ENCODE measurements around the gene PRDX3.

The PRDX3 gene

GRCh38 chr10:119178372-119179119 lies at the start of gene PRDX3:
Gene PRDX3, minus strand, starts transcription at chr10:119178812. Its CDS starts 22 bp downstream, at chr10:119178790.
- peak within 1 kb of the TSS; percentile 98 for H3K27ac Mint-ChIP-seq

GRCh38 chr10:119227825-119228224 lies 49.2 kb upstream of the PRDX3 start:
- Mint-ChIP-seq H3K27ac (no peak overlapping the region), H3K9me3 (peaks cover 28% of the 10 kb centered on the region), H3K27me3 (ENCODE audit: low read depth) (no peaks in the 10 kb centered on the region), H3K4me1 (ENCODE audit: low read depth) (peaks cover 25% of the 10 kb centered on the region), H3K4me3 (no peak overlapping the region), H3K36me3 (ENCODE audit: low read depth) (peaks cover 31% of the 10 kb centered on the region)
- DNase-seq (ENCODE audit: low spot score), result no peak

More at GRCh38 chr10:119178372-119179119, at the start of gene PRDX3:
- Mint-ChIP-seq H3K27me3 (ENCODE audit: low read depth) (no peaks in the 10 kb centered on the region), H3K4me3 (peak within 1 kb of the TSS; percentile 93), H3K36me3 (ENCODE audit: low read depth) (peaks cover 25% of the 10 kb centered on the region), H3K4me1 (ENCODE audit: low read depth) (peaks cover 28% of the 10 kb centered on the region), H3K9me3 (no peaks in the 10 kb centered on the region)
- peak; percentile 91 for DNase-seq (ENCODE audit: low spot score)

GRCh38 chr10:119225083-119225658 lies 46.6 kb upstream of the PRDX3 start:
- no peaks in the 10 kb centered on the region for H3K27me3 Mint-ChIP-seq (ENCODE audit: low read depth)
- peaks cover 11% of the 10 kb centered on the region for H3K36me3 Mint-ChIP-seq (ENCODE audit: low read depth)
- DNase-seq (ENCODE audit: low spot score), result no peak
- no peak overlapping the region for H3K4me3 Mint-ChIP-seq
- peaks cover 9% of the 10 kb centered on the region for H3K9me3 Mint-ChIP-seq
- H3K27ac Mint-ChIP-seq, result no peak overlapping the region
- H3K4me1 Mint-ChIP-seq (ENCODE audit: low read depth), result peaks cover 20% of the 10 kb centered on the region

- no peaks in the 10 kb centered on the region for H3K9me3 Mint-ChIP-seq
- no peak overlapping the region for H3K27ac Mint-ChIP-seq
- H3K27me3 Mint-ChIP-seq (ENCODE audit: low read depth), result no peaks in the 10 kb centered on the region
- no peak overlapping the region for H3K4me3 Mint-ChIP-seq
- no peaks in the 10 kb centered on the region for H3K36me3 Mint-ChIP-seq (ENCODE audit: low read depth)
- DNase-seq (ENCODE audit: low spot score), result no peak
- H3K4me1 Mint-ChIP-seq (ENCODE audit: low read depth), result peaks cover 18% of the 10 kb centered on the region
Measured at GRCh38 chr10:119222966-119223386, 44.4 kb upstream of the PRDX3 start.

GRCh38 chr10:119222537-119222936 lies 43.9 kb upstream of the PRDX3 start:
- Mint-ChIP-seq H3K4me1 (ENCODE audit: low read depth) (peaks cover 19% of the 10 kb centered on the region), H3K9me3 (no peaks in the 10 kb centered on the region), H3K27me3 (ENCODE audit: low read depth) (no peaks in the 10 kb centered on the region), H3K4me3 (no peak overlapping the region), H3K27ac (no peak overlapping the region), H3K36me3 (ENCODE audit: low read depth) (no peaks in the 10 kb centered on the region)
- DNase-seq (ENCODE audit: low spot score), result no peak

DNA sequence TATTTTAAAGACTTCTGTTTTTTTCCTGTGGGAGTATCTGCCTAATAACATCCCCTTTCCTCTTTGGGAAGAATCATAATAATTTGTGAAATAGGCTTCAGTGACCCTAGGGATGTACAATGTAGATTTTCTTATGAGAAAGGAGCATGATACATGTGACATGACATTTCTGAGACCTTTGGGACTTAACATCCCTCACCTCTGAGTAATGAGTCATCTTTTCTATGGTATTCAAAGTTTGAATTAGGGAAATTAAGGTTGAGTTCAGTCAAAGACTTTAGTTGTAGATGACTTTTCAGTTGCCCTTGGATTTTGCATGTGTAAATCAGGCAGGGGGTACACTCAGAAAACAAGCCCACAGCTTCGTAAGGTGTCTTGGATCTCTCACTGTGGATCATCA lies 43.1 kb upstream of the PRDX3 start:
- Mint-ChIP-seq H3K36me3 (ENCODE audit: low read depth) (peaks cover 1% of the 10 kb centered on the region), H3K4me1 (ENCODE audit: low read depth) (peaks cover 25% of the 10 kb centered on the region), H3K4me3 (no peak overlapping the region), H3K27me3 (ENCODE audit: low read depth) (no peaks in the 10 kb centered on the region), H3K9me3 (no peaks in the 10 kb centered on the region), H3K27ac (no peak overlapping the region)
- DNase-seq (ENCODE audit: low spot score), result no peak

- no peaks in the 10 kb centered on the region for H3K27me3 Mint-ChIP-seq (ENCODE audit: low read depth)
- peaks cover 1% of the 10 kb centered on the region for H3K36me3 Mint-ChIP-seq (ENCODE audit: low read depth)
- H3K4me3 Mint-ChIP-seq, result no peak overlapping the region
- no peak overlapping the region for H3K27ac Mint-ChIP-seq
- peaks cover 26% of the 10 kb centered on the region for H3K4me1 Mint-ChIP-seq (ENCODE audit: low read depth)
- H3K9me3 Mint-ChIP-seq, result no peaks in the 10 kb centered on the region
- no peak for DNase-seq (ENCODE audit: low spot score)
Measured at GRCh38 chr10:119221201-119221600, 42.6 kb upstream of the PRDX3 start.

DNA sequence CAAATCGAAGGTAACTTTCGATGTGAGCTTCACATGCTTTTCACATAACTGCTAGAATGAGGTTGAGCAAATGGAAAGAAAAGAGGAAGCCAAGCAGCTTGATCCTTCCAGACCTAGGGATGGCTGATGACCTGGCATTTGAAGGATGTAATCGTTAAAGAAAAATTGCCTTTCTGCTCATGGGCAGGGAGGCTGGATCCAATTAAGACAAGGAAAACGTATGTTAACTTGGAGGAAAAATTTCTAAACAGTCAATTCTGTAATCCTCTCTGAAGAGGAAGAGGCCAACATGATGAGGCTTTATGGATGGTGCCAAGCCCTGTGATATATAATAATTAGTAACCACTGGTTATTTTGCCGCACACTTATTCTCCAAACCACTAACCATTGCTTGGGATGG lies 41.3 kb upstream of the PRDX3 start:
- Mint-ChIP-seq H3K36me3 (ENCODE audit: low read depth) (peaks cover 1% of the 10 kb centered on the region), H3K27me3 (ENCODE audit: low read depth) (no peaks in the 10 kb centered on the region), H3K9me3 (no peaks in the 10 kb centered on the region), H3K4me3 (no peak overlapping the region), H3K4me1 (ENCODE audit: low read depth) (peaks cover 36% of the 10 kb centered on the region), H3K27ac (no peak overlapping the region)
- no peak for DNase-seq (ENCODE audit: low spot score)

GRCh38 chr10:119217991-119218490 lies 39.4 kb upstream of the PRDX3 start:
- H3K9me3 Mint-ChIP-seq, result no peaks in the 10 kb centered on the region
- H3K27me3 Mint-ChIP-seq (ENCODE audit: low read depth), result no peaks in the 10 kb centered on the region
- no peak for DNase-seq (ENCODE audit: low spot score)
- no peak overlapping the region for H3K4me3 Mint-ChIP-seq
- H3K4me1 Mint-ChIP-seq (ENCODE audit: low read depth), result peaks cover 45% of the 10 kb centered on the region
- H3K27ac Mint-ChIP-seq, result no peak overlapping the region
- H3K36me3 Mint-ChIP-seq (ENCODE audit: low read depth), result peaks cover 6% of the 10 kb centered on the region

DNA sequence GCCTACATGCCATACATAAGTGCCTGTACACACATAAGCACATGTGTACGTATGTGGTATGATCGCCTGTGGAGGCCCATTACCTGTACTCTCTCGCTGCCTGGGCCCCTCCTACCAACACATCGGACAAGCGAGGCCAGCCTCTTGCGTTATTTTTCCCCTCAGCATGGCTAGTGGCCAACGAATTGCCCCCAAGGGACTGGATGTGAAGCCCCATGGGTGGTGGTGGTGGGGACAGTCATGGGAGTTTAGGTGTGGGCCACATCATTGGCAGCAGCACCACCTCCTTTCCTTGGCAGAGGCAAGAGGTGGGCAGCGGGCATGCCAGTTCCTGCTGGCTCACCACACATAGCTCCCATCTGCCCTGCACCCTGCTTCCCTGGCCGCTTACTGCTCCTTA lies 38.8 kb upstream of the PRDX3 start:
- Mint-ChIP-seq H3K27ac (no peak overlapping the region), H3K27me3 (ENCODE audit: low read depth) (no peaks in the 10 kb centered on the region), H3K4me3 (no peak overlapping the region), H3K9me3 (no peaks in the 10 kb centered on the region), H3K4me1 (ENCODE audit: low read depth) (peaks cover 51% of the 10 kb centered on the region), H3K36me3 (ENCODE audit: low read depth) (peaks cover 11% of the 10 kb centered on the region)
- no peak for DNase-seq (ENCODE audit: low spot score)

- Mint-ChIP-seq H3K9me3 (no peaks in the 10 kb centered on the region), H3K4me1 (ENCODE audit: low read depth) (peaks cover 55% of the 10 kb centered on the region), H3K27ac (no peak overlapping the region), H3K36me3 (ENCODE audit: low read depth) (peaks cover 18% of the 10 kb centered on the region), H3K27me3 (ENCODE audit: low read depth) (no peaks in the 10 kb centered on the region), H3K4me3 (no peak overlapping the region)
- DNase-seq (ENCODE audit: low spot score), result no peak
Measured at GRCh38 chr10:119216127-119216526, 37.5 kb upstream of the PRDX3 start.

GRCh38 chr10:119215371-119215770 lies 36.8 kb upstream of the PRDX3 start:
- Mint-ChIP-seq H3K9me3 (no peaks in the 10 kb centered on the region), H3K4me3 (no peak overlapping the region), H3K27ac (peak overlapping the region; percentile 34), H3K36me3 (ENCODE audit: low read depth) (peaks cover 18% of the 10 kb centered on the region), H3K27me3 (ENCODE audit: low read depth) (no peaks in the 10 kb centered on the region), H3K4me1 (ENCODE audit: low read depth) (peaks cover 58% of the 10 kb centered on the region)
- DNase-seq (ENCODE audit: low spot score), result no peak

DNA sequence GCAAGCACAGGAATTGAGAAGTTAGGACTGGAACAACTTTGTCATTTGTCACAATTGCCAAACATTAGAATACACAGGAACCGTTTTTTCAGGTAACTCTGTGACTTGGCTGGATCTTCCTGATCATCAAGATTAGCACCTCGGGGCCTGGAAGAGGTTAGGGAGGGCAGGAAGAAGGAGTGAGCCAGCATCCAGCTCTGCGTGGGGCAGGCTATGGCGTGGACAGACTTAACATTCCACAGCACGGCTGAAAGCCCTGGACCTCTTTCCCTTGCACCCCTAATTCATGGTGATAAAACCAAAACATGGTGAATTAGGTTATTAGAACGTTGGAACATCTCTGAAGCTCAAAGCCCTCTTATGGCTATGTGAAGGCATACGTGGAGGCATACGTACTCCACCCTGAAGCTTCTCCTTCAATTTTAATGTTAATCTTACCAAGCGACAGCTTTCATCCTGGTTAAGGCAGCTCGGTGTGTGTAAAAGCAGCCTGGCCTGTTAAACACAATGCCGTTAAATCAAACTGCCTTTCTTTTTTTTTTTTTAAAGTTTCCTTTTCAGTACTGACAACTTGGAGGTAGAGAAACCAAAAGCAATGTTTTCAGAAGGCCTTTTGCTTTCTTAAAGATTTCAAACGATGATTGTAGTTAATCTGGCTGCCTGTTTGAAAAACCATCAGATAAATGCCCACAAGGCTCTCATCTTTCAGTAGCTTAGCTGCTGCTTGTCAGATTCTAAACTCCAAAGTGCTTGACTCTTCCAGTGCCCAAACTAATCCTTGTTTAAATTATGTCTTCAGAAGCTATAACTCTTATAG lies 33.2 kb upstream of the PRDX3 start:
- DNase-seq (ENCODE audit: low spot score), result no peak
- Mint-ChIP-seq H3K36me3 (ENCODE audit: low read depth) (peaks cover 20% of the 10 kb centered on the region), H3K4me3 (peak overlapping the region; percentile 86), H3K27ac (peak overlapping the region; percentile 96), H3K9me3 (no peaks in the 10 kb centered on the region), H3K27me3 (ENCODE audit: low read depth) (no peaks in the 10 kb centered on the region), H3K4me1 (ENCODE audit: low read depth) (peaks cover 60% of the 10 kb centered on the region)

GRCh38 chr10:119211176-119211575 lies 32.6 kb upstream of the PRDX3 start:
- peak overlapping the region; percentile 96 for H3K27ac Mint-ChIP-seq

More at GRCh38 chr10:119211176-119211575, 32.6 kb upstream of the PRDX3 start:
- Mint-ChIP-seq H3K9me3 (no peaks in the 10 kb centered on the region), H3K27me3 (ENCODE audit: low read depth) (no peaks in the 10 kb centered on the region), H3K4me3 (peak overlapping the region; percentile 86), H3K36me3 (ENCODE audit: low read depth) (peaks cover 20% of the 10 kb centered on the region), H3K4me1 (ENCODE audit: low read depth) (peaks cover 61% of the 10 kb centered on the region)
- no peak for DNase-seq (ENCODE audit: low spot score)

Data from T-helper 2 cell treated with Interferon-gamma antibody and Interleukin-4, amounts not matched to agents 5 μg/mL and 100 μg/mL, for 36 hours (primary cell).